HL-60 (cell line): ENCODE measurements around the gene RAI14.
"Not testable (repeated sequence)": the region's sequence is repeated elsewhere in the genome, so short reads cannot be mapped to it uniquely, and the experiment has no call there.

Experiments
- GABPA ChIP-seq: IDR thresholded peaks from 2 replicates; pipeline ENCODE4 v1.6.1; 2012; ENCODE audit warnings: low read depth
- POLR2AphosphoS5 ChIP-seq: IDR thresholded peaks from 2 replicates; pipeline ENCODE4 v1.6.1; 2012; ENCODE audit warnings: low read depth
- SPI1 ChIP-seq: IDR thresholded peaks from 2 replicates; pipeline ENCODE4 v1.6.1; 2012; ENCODE audit warnings: low read depth, mild to moderate bottlenecking, borderline replicate concordance
- TF ChIP-seq, protein P1 (sequence below): IDR thresholded peaks from one replicate; pipeline ENCODE4 v1.5.1; 2011; ENCODE audit warnings: low read length, control low read depth, inconsistent platforms; ENCODE audit not compliant: insufficient read depth
- TF ChIP-seq, protein P2 (sequence below): IDR thresholded peaks from 2 replicates; pipeline ENCODE4 v1.6.1; 2012; ENCODE audit warnings: low read depth; ENCODE audit not compliant: insufficient replicate concordance

GRCh38 chr5:34727166-34727749 lies 71.1 kb downstream of the RAI14 start:
- TF ChIP-seq, protein P1, sequence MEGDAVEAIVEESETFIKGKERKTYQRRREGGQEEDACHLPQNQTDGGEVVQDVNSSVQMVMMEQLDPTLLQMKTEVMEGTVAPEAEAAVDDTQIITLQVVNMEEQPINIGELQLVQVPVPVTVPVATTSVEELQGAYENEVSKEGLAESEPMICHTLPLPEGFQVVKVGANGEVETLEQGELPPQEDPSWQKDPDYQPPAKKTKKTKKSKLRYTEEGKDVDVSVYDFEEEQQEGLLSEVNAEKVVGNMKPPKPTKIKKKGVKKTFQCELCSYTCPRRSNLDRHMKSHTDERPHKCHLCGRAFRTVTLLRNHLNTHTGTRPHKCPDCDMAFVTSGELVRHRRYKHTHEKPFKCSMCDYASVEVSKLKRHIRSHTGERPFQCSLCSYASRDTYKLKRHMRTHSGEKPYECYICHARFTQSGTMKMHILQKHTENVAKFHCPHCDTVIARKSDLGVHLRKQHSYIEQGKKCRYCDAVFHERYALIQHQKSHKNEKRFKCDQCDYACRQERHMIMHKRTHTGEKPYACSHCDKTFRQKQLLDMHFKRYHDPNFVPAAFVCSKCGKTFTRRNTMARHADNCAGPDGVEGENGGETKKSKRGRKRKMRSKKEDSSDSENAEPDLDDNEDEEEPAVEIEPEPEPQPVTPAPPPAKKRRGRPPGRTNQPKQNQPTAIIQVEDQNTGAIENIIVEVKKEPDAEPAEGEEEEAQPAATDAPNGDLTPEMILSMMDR = not testable (repeated sequence)
- TF ChIP-seq, protein P2, sequence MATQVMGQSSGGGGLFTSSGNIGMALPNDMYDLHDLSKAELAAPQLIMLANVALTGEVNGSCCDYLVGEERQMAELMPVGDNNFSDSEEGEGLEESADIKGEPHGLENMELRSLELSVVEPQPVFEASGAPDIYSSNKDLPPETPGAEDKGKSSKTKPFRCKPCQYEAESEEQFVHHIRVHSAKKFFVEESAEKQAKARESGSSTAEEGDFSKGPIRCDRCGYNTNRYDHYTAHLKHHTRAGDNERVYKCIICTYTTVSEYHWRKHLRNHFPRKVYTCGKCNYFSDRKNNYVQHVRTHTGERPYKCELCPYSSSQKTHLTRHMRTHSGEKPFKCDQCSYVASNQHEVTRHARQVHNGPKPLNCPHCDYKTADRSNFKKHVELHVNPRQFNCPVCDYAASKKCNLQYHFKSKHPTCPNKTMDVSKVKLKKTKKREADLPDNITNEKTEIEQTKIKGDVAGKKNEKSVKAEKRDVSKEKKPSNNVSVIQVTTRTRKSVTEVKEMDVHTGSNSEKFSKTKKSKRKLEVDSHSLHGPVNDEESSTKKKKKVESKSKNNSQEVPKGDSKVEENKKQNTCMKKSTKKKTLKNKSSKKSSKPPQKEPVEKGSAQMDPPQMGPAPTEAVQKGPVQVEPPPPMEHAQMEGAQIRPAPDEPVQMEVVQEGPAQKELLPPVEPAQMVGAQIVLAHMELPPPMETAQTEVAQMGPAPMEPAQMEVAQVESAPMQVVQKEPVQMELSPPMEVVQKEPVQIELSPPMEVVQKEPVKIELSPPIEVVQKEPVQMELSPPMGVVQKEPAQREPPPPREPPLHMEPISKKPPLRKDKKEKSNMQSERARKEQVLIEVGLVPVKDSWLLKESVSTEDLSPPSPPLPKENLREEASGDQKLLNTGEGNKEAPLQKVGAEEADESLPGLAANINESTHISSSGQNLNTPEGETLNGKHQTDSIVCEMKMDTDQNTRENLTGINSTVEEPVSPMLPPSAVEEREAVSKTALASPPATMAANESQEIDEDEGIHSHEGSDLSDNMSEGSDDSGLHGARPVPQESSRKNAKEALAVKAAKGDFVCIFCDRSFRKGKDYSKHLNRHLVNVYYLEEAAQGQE = not testable (repeated sequence)
- not testable (repeated sequence) for TF ChIP-seq SPI1, GABPA, POLR2AphosphoS5
